Muscle of leg (tissue), 11 donors: ENCODE data around the gene HHAT. TPM values are rescaled to one million over a fixed set of nuclear protein-coding genes. Genes with fewer than 3 reads are reported as not detected.

Experiments used
- DNase-seq: peaks from one replicate; pipeline ENCODE4 v3.0.0; 2013
- H3K27ac ChIP-seq: one replicate; pipeline ENCODE4 v1.5.1; 2013; ENCODE audit warnings: mild to moderate bottlenecking, low read length, control low read depth
- H3K27me3 ChIP-seq: one replicate; pipeline ENCODE4 v1.6.1; 2013; ENCODE audit warnings: low read length; ENCODE audit not compliant: control insufficient read depth, insufficient read depth
- H3K36me3 ChIP-seq: one replicate; pipeline ENCODE4 v1.6.1; 2013; ENCODE audit warnings: low read length; ENCODE audit not compliant: control insufficient read depth, insufficient read depth
- H3K4me1 ChIP-seq: one replicate; pipeline ENCODE4 v1.6.1; 2013; ENCODE audit warnings: low read length; ENCODE audit not compliant: control insufficient read depth, insufficient read depth
- H3K4me3 ChIP-seq: one replicate; pipeline ENCODE4 v1.5.1; 2013; ENCODE audit warnings: low read length, control low read depth
- H3K9me3 ChIP-seq: replicated peaks from 2 replicates; pipeline ENCODE4 v1.6.1; 2013; ENCODE audit warnings: low read depth, low read length; ENCODE audit not compliant: control insufficient read depth
- WGBS: methylation state at CpG from one replicate; pipeline ENCODE4 v1.1.5; 2013; ENCODE audit warnings: missing lambda C conversion rate; ENCODE audit not compliant: insufficient coverage; 5-methylcytosine and 5-hydroxymethylcytosine counted together
- polyA plus RNA-seq, 8 donors: library from polyadenylated mRNA; unstranded; fragments of 120-200 nt; gene quantifications; one replicate each; pipeline versions ENCODE4 v1.2.1 to v1.2.3, GENCODE V29; 2013; ENCODE audit warnings: inconsistent platforms in 1 of 8, low replicate concordance in 1 of 8; ENCODE audit not compliant: insufficient read length in 8 of 8, insufficient read depth in 1 of 8
- total RNA-seq: library from RNA; stranded (reverse); fragments of 120-200 nt; gene quantifications from one replicate; pipeline ENCODE4 v1.2.4, GENCODE V29; 2013

HHAT gene
- total and polyA plus RNA-seq, 9 donors: 3.8 to 6.6 (median 4.5) TPM

DNA sequence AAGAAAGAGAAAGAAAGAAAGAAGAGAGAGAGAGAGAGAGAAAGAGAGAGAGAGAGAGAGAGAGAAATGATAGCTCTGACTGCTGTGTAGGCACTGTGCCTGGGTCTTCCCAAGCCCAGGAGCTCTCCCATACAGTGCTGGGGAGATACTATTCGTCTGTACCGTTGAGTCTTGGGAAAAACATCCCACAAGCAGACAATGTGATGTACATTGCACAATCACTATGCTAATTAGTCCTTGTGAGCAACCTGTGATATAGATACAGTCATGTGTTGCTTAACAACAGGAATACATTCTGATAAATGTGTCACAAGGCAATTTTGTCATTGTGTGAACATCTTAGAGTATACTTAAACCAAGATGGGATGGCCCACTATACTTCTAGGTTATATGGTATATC is 381.0 kb downstream of the HHAT start:
- no CpG with 5 or more reads among the region's 2 CpGs for WGBS
- H3K27me3 ChIP-seq: no peaks in the 10 kb centered on the region

DNA sequence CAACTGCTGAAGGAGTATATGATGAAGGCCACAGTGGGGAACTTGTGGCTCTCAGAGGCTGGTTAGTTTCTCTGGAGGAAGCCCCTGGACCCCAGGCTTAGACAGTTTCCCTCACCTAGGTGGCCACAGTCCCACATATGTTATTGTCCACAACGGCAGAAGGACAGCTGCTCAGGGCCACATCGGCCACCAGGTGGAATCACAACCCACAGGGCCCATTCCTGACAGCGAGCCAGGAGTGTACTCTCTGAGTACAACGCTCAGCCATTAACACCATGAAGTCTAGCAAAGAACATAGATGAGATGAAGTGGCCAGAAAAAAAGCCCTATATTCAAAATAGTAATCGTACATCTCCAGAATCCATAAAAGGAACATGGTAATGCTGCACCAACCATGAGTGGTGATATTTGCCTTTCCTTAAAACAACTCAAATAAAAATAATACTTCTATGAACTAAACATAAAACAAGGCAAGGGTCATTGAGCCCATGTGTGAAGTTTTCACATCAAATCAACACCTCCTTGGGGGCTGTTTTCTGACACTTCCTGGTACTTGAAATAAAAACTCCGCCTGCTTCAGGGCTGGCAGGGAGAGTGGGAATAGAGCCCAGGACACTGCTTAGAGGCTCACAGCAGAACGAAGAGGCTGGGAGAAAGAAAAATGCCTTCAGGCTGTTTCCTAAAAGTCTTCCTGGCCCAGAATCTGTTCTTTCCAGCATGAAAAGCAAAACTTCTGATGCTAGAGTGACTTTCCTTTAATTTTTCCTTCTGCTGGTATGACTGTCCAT is 383.3 kb downstream of the HHAT start:
- no peaks in the 10 kb centered on the region for H3K36me3 ChIP-seq
- no peaks in the 10 kb centered on the region for H3K4me1 ChIP-seq
- 27% methylated on average over 3 of the region's 7 CpGs for WGBS
- no peaks in the 10 kb centered on the region for H3K27me3 ChIP-seq
- no peak overlapping the region for H3K27ac ChIP-seq
- no peak for DNase-seq
- no peaks in the 10 kb centered on the region for H3K9me3 ChIP-seq
- no peak overlapping the region for H3K4me3 ChIP-seq

More for the DNA sequence above, 381.0 kb downstream of the HHAT start:
- Histone ChIP-seq H3K36me3 (no peaks in the 10 kb centered on the region), H3K4me3 (no peak overlapping the region), H3K9me3 (no peaks in the 10 kb centered on the region), H3K27ac (no peak overlapping the region), H3K4me1 (no peaks in the 10 kb centered on the region)
- DNase-seq: no peak

DNA sequence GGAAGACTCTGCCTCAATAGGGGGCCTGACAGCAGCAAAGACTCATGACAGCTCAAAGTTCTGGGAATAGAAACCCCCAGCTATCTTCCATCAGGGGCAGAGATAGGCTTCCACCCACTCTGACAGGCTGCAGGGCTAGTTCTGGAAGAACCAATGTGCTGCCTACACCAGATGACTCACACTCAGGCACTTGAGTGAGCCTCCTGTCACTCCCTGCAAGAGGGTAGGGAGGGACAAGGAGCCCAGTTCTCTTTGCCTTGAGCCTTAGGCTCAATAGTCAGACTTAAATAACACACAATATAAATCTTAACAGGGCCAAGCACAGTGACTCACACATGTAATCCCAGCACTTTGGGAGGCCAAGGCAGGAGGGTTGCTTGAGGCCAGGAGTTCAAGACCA is 386.4 kb downstream of the HHAT start:
- Histone ChIP-seq H3K27me3 (no peaks in the 10 kb centered on the region), H3K4me3 (no peak overlapping the region)
- DNase-seq: no peak

DNA sequence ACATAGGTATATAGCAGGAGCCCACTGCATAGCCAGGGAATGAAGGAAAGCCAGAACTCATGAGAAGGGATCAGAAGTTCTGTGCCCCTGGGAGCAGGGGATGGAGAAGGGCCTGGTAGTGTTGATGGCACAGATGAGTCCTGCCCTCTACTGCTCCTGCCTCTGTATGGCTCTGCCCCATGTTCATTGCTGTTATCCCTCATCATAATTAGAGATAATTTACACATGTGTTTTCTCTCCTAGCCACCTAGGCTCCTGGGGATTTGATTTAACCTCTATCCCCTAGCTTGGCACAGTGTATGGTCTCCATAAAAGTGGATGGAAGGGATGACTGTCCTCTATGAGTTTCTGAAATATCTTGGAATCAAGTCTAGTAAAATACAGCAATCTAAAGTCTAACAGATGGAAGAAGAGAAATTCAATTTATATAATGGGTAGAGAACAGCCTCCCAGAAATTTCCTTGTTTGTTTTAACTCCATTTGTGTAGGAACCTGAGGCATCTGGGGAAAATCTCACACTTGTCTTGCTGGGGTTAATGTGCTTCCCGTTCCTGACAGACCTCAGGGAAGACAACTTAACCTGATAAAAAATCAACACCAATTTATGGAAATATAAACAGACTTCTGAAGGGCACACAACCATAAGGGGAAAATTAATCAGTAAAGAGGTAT is 393.8 kb downstream of the HHAT start:
- no CpG with 5 or more reads among the region's 1 CpG for WGBS
- Histone ChIP-seq H3K36me3 (no peaks in the 10 kb centered on the region), H3K27ac (no peak overlapping the region), H3K27me3 (no peaks in the 10 kb centered on the region), H3K4me1 (no peaks in the 10 kb centered on the region), H3K9me3 (no peaks in the 10 kb centered on the region), H3K4me3 (no peak overlapping the region)
- DNase-seq: no peak

More for the DNA sequence above, 386.4 kb downstream of the HHAT start:
- H3K9me3 ChIP-seq: no peaks in the 10 kb centered on the region
- H3K4me1 ChIP-seq: no peaks in the 10 kb centered on the region
- no peaks in the 10 kb centered on the region for H3K36me3 ChIP-seq
- no peak overlapping the region for H3K27ac ChIP-seq

DNA sequence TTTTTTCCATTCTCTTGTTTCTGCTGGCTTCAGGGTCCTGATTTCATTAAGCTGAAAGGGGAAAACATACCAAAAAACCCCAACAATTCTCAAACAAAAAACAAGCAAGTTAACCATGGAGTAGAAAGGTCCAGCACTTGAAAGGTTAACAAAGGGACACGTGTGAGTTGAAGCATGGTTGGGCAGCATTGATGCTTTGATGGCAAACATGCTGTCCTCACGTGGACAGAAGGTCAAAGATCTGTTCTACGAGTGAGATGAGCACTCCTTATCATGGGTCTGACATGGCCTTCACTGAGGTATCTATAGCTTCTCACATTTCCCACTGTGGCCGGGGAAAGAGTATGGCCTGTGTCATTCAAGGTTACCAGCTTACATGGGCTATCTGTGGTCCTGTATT is 394.9 kb downstream of the HHAT start:
- WGBS: no CpG with 5 or more reads among the region's 4 CpGs
- Histone ChIP-seq H3K36me3 (no peaks in the 10 kb centered on the region), H3K27ac (no peak overlapping the region), H3K27me3 (no peaks in the 10 kb centered on the region), H3K4me3 (no peak overlapping the region), H3K9me3 (no peaks in the 10 kb centered on the region), H3K4me1 (no peaks in the 10 kb centered on the region)
- no peak for DNase-seq

DNA sequence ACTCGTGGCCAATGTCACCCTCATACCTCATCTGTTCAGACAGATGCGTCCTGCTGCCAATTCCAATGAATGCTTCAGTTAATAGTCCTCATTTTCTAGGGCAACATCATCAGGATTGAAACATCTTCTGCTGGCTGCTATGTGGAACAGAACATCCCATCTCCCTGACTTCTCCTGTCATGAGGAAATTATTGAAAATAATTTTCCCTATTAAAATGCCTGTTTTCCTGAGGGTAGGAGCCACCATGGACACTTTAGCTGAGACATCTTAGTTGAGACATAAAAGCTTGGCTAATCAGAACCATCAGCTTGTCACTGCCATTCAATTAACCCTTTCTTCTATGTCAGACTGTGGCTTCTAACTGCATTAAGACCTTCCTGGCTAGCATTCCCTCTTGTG is 396.1 kb downstream of the HHAT start:
- Histone ChIP-seq H3K27me3 (no peaks in the 10 kb centered on the region), H3K9me3 (no peaks in the 10 kb centered on the region), H3K36me3 (no peaks in the 10 kb centered on the region), H3K4me3 (no peak overlapping the region), H3K27ac (no peak overlapping the region), H3K4me1 (no peaks in the 10 kb centered on the region)
- WGBS: 75% methylated on average over 2 of the region's 2 CpGs
- DNase-seq: no peak

Other genes with a start within 250 kb of the HHAT start
- 6.3 TPM for gene SERTAD4, start 96.1 kb upstream of the HHAT start, total RNA-seq
- gene SERTAD4, start 96.1 kb upstream of the HHAT start, polyA plus RNA-seq: 10 to 100 TPM in 3 of 8 donors, 1 to 10 TPM in 5; 3.6 to 13.1 (median 6.7) TPM